Stomach (tissue), 4 donors: ENCODE data around the gene DHDH.

Source experiments
- EP300 ChIP-seq: sonication (generic); formaldehyde crosslinking; IDR thresholded peaks from one replicate; pipeline ENCODE4 v1.6.1; 2017; ENCODE audit warnings: antibody characterized with exemption
- POLR2A ChIP-seq, 4 donors: fragments of 450-650 bp; IDR thresholded peaks; one replicate each; pipeline ENCODE4 v1.6.1; 2016; ENCODE audit warnings: antibody characterized with exemption in 4 of 4, control low read depth in 2 of 4, mild to moderate bottlenecking in 1 of 4, moderate library complexity in 1 of 4

DNA sequence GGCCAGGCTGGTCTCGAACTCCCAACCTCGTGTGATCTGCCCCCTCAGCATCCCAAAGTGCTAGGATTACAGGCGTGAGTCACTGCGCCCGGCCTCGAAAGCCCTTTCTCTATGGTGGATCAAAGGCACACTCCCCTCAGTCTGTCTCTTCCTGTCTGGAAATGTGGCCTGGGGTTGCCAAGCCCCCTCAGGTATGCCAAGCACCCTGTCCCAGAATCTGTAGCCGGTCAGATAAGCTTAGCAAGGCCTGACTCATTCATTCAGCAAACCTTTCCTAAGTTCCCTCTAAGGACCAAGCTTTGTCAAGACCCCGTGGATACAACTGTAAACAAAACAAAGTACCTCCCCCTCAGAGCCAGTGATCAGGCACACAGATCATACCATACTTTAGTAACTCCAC, 19.3 kb upstream of the DHDH start:
- TF ChIP-seq POLR2A (IDR thresholded peaks at IDR 0.05) (no peak), EP300 (no peak)
